GM21576 (cell line): ENCODE results near the gene FHIT.

ENCODE experiments used
- ATAC-seq: cut with Tn5 transposase; IDR thresholded peaks from one replicate; pipeline ENCODE4 v1.9.1; 2021; ENCODE audit warnings: mild to moderate bottlenecking, moderate library complexity; ENCODE audit not compliant: unreplicated experiment

FHIT gene

GRCh38 chr3:59731943-59732342 lies 1519.3 kb downstream of the FHIT start:
- ATAC-seq, result no peak

DNA sequence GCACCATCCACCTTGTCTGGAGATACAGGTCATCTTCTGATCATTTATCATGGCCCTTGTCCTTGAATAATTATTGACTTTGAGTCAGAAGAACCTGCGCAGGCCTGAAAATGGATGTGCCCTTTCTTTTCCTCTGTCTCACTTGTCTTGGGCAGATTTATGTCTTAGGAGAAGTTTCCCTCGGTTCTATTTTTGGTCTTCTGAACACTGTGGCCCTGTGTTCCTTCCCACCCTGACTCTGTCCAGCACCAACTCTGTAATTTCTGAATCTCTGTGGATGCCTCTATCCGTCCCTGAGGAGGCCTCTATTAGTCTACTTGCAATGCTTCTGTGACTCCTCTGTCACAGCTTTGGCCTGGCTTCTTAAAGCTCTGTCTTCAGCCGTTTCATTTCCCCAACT lies 1520.7 kb downstream of the FHIT start:
- ATAC-seq, result no peak

DNA sequence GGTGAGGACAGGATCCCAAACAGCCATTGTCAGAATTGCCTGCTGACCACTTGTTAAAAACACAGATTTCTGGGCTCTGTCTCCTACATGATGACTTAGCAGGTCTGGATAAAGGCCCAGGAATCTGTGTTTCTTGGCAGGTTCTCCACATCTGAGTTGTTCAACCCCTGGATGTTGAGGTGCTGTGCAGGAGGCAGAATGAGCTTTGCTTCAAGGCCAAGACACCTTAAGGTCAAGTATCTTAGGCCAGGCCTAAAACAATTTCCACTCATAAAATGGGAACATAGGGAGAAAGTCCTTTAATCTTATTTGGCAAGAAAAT lies 1522.7 kb downstream of the FHIT start:
- no peak for ATAC-seq

GRCh38 chr3:59727902-59728586 lies 1523.2 kb downstream of the FHIT start:
- no peak for ATAC-seq

DNA sequence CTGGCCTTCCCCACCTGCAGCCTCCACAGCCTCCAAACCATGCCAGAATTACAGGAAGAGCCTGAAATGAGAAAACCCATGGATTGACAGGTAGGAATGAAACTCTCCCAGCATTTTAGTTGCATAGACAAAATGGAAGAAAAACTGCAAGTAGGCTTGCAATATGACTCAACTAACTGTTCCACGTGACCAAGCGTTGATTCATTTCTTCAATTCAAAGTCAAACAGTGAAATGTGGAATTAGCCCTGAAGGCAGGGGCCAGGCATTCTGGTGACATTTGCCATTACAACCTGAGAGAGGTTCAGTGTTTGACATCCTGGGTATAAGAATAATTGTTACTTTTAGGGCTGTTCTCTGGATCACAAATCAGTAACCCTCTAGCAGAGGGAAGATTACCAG lies 1525.0 kb downstream of the FHIT start:
- ATAC-seq, result no peak

DNA sequence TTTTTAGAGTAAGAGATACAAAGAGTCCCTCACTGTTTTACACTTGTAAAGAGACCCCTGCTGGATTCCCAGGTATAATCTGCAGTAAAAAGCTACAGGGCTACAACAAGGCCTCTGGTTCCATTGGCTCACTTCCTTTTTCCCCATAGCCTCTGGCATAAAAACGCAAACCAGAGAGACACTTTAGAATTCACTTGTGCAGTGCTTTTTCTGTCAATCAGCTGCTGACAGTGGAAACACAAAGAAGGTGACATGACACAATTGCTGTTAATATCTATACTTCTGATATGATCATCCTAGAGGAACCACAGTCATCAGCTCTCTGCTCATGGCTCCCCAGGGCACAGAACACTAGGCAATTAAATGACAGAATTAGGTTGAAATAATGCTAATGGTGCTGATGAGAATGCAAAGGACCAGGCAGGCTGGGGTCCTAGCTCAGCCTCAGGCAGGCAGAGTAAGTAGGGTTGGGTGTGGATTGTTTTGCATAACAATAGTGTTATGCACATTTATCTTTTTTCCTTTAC lies 1533.5 kb downstream of the FHIT start:
- ATAC-seq, result no peak

- ATAC-seq, result no peak
These were observed 1537.2 kb downstream of the FHIT start for GRCh38 chr3:59714066-59714465.

DNA sequence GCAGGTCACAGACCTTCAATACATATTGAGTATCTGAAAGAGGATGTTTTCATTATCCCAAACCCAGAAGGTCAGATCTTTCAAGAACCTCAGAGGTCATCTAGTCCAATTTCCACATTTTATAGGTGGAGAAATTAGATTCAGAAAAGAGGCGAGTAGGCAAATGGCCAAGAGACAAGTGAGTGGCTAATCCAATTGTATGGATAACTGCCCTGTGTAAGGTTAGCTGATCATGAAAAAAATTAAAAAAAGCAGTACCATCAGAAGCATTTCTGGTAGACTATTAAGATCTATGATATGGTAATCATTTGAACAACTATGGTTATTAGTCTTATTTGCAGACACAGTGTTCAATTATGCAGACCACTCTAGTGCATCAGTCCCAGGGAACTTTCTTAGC lies 1540.7 kb downstream of the FHIT start:
- no peak for ATAC-seq

- ATAC-seq, result no peak
These were observed 1541.3 kb downstream of the FHIT start for GRCh38 chr3:59709702-59710553.

- ATAC-seq, result no peak
These were observed 1543.0 kb downstream of the FHIT start for GRCh38 chr3:59708202-59708601.

DNA sequence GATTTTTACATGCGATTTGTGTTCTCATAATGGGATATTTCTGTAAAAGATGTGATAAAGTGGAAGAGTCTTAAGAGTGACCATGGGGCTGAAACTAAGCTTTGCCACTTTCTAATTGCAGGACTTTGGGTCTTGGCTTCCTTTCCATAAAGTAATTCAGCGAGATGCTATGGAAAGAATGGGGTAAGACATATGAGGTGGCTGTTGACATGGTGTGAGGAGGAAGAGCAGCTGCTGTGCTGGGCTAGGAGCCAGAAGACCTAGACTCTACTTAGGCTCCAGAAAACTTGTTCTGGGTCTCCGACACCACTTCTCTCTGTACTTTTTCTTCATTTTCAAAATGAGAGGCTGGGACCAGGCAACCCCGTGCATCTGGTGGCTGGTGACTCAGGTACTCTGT lies 1547.0 kb downstream of the FHIT start:
- ATAC-seq, result no peak

DNA sequence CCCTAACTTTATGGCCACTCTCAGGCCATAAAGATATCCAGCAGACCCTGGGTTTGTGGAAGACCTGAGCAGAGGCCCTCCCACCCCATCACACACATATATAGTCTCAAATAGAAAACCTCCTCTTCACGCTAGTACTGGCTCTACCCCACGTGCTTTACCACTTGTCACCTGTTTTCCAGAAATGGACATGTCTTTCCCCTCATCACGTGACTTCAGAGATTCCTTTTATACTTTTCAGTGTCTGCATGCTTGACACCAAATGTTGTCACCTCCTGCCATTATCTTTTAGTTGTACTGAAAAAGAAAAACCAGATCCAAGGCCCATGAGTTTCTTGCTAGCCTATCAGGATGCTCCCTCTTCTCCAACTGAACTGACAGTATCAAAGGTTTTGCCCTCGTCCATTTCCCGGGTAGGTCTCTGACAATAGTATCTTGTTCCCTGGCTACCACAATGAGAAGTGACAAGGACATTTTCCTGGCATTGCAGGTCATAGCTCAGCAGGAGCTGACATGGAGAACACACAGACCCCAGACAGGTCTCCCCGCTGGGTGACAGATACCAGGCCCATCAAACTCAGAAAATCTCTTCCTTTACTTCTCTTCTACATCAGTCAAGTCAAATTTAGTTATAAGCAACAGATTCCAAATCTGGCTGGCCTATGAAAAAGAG lies 1551.5 kb downstream of the FHIT start:
- no peak for ATAC-seq
